ENCODE data around the gene AGAP1. TPM values are rescaled to one million over a fixed set of nuclear protein-coding genes. Genes with fewer than 3 reads are reported as not detected.

Gene AGAP1
- total RNA-seq, 6 experiments from 2014 or later: 8.1 to 11.2 (median 9.8) TPM

DNA sequence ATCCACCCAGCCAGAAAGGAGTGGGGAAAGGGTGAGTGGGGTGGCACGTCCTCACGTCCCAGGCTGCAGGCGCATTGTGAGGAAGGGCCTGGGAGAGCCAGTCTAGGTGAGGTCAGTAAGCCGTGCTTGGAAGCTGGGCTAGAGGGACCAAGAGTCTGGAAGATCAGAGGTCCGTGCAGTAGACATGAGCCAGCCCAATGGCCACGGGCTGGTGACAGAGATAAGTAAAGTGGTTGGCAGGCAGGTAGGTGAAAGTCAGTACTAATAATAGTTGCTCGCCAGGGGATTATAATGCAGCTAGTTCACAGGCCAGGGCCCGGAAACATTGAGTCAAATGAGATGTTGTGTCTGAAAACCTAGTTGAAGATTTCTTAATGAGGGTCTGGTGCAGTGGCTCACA is 541.1 kb downstream of the AGAP1 start:
- Histone ChIP-seq H3K27me3 (no peaks in the 10 kb centered on the region), H3K4me3 (no peak overlapping the region), H3K9me3 (no peaks in the 10 kb centered on the region), H3K36me3 (no peaks in the 10 kb centered on the region), H3K4me1 (no peaks in the 10 kb centered on the region), H3K27ac (no peak overlapping the region)
- ATAC-seq (no peak), DNase-seq (no peak)
- intact Hi-C loops (cut with DNase I): no loop called here
- TF ChIP-seq POLR2A (IDR thresholded peaks at IDR 0.05): no peak
- TF ChIP-seq, protein P1, sequence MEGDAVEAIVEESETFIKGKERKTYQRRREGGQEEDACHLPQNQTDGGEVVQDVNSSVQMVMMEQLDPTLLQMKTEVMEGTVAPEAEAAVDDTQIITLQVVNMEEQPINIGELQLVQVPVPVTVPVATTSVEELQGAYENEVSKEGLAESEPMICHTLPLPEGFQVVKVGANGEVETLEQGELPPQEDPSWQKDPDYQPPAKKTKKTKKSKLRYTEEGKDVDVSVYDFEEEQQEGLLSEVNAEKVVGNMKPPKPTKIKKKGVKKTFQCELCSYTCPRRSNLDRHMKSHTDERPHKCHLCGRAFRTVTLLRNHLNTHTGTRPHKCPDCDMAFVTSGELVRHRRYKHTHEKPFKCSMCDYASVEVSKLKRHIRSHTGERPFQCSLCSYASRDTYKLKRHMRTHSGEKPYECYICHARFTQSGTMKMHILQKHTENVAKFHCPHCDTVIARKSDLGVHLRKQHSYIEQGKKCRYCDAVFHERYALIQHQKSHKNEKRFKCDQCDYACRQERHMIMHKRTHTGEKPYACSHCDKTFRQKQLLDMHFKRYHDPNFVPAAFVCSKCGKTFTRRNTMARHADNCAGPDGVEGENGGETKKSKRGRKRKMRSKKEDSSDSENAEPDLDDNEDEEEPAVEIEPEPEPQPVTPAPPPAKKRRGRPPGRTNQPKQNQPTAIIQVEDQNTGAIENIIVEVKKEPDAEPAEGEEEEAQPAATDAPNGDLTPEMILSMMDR (IDR thresholded peaks at IDR 0.05): no peak
- WGBS (ENCODE audit: insufficient coverage, low coverage, low lambda C conversion rate, missing lambda C conversion rate): 75% methylated on average over 6 of the region's 8 CpGs

DNA sequence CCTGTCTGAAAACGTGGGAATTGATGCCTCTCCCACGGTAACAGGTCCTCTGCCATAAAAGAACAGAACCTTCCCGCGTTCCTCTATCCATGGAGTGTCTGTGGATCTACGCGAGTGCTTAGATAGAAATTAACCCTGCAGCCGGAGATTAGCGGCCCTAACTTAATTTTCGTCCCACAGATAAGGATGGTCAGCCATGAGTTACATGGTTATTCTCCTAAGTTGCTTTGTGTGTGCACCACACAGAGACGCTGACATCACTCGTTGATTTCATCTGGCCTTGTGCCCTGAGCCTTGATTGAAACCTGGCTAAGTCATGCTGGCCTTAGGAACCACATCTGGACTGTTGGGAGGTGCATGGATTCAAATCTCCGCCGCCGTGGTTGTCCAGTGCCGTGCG is 542.2 kb downstream of the AGAP1 start:
- WGBS (ENCODE audit: insufficient coverage, low coverage, low lambda C conversion rate, missing lambda C conversion rate): 74% methylated on average over 6 of the region's 16 CpGs
- DNase-seq (no peak), ATAC-seq (no peak)
- Histone ChIP-seq H3K27me3 (no peaks in the 10 kb centered on the region), H3K9me3 (no peaks in the 10 kb centered on the region), H3K4me3 (no peak overlapping the region), H3K36me3 (no peaks in the 10 kb centered on the region), H3K4me1 (peaks cover 0 to 4% (median 0%) of the 10 kb centered on the region in 4 donors), H3K27ac (no peak overlapping the region)
- intact Hi-C loops (cut with DNase I): no loop called here
- TF ChIP-seq POLR2A (IDR thresholded peaks at IDR 0.05): no peak
- TF ChIP-seq, protein P1 (IDR thresholded peaks at IDR 0.05): no peak

DNA sequence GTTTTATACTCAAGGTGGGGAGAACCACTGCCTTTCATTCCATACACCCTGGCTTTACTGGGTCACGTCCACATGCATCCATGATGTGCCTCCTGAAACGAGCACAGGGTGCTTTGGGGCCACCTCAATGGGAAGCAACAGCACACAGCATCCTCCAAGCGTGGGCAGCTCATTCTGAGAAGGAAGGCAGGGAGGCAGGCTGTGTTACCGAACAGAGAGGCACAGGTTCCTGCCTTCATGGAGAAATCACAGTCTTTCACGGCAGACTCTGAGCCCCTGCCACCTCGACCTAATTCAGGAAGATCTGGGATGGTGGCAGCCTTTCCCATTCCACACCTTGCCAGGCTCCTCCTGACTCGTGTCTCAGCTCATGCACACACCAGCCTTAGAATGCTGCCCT is 544.3 kb downstream of the AGAP1 start:
- no peaks in the 10 kb centered on the region for H3K27me3 ChIP-seq
- H3K9me3 ChIP-seq: no peaks in the 10 kb centered on the region
- ATAC-seq: no peak
- intact Hi-C loops (cut with DNase I): no loop called here
- TF ChIP-seq, protein P1 (IDR thresholded peaks at IDR 0.05): no peak
- no peak for TF ChIP-seq POLR2A (IDR thresholded peaks at IDR 0.05)
- H3K4me1 ChIP-seq: peaks cover 0 to 6% (median 0%) of the 10 kb centered on the region in 4 donors
- H3K27ac ChIP-seq: no peak overlapping the region
- 90% methylated on average over 3 of the region's 7 CpGs for WGBS (ENCODE audit: insufficient coverage, low coverage, low lambda C conversion rate, missing lambda C conversion rate)
- H3K4me3 ChIP-seq: no peak overlapping the region
- no peak for DNase-seq
- no peaks in the 10 kb centered on the region for H3K36me3 ChIP-seq

DNA sequence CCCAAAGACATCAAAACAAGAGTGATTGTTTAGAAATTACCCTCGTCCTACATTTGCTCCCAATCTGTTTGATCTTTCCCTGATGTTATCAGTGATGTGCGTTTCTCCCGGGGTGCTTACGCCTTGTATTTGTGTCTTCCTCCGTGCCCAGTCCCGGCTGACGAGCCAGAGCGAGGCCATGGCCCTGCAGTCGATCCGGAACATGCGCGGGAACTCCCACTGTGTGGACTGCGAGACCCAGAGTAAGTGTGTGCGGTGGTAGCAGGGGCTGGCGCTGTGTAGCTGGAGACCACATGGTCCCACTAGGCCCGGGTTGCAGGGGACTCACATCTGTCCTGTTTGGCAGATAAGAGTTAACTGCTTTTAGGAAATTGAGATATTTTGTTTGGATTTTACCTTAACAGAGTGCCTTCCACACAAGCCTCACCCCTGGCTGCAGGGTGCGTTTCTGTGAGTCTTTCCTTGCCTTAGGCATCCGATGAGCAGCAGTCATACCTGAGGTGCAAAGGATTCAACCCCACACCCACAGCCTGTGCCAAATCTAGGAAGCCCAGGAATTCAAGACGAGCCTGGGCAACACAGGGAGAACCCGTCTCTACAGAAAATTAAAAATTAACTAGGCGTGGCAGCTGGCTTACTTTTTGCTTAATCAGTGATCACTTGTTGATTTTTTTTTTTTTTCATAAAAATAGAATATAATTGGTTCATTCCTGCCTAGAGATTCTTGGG is 546.9 kb downstream of the AGAP1 start:
- Histone ChIP-seq H3K4me1 (peaks cover 0 to 6% (median 0%) of the 10 kb centered on the region in 4 donors), H3K36me3 (no peaks in the 10 kb centered on the region), H3K27me3 (no peaks in the 10 kb centered on the region), H3K27ac (no peak overlapping the region), H3K4me3 (no peak overlapping the region), H3K9me3 (no peaks in the 10 kb centered on the region)
- intact Hi-C loops (cut with DNase I): no loop called here
- DNase-seq: no peak
- TF ChIP-seq, protein P1 (IDR thresholded peaks at IDR 0.05): no peak
- TF ChIP-seq POLR2A (IDR thresholded peaks at IDR 0.05): no peak
- 85% methylated on average over 19 of the region's 21 CpGs for WGBS (ENCODE audit: insufficient coverage, low coverage, low lambda C conversion rate, missing lambda C conversion rate)
- peak; percentile 44 to 61 (median 54) for ATAC-seq

Measured in right lobe of liver (tissue), 6 donors.